Activated CD4-positive, alpha-beta memory T cell treated with anti-CD3 and anti-CD28 coated beads, Interleukin-2, amount 10 ng/mL, durations not matched to agents 7 days and 5 days (primary cell): ENCODE results near the gene NFIL3. TPM values are rescaled to one million over a fixed set of nuclear protein-coding genes. Genes with fewer than 3 reads are reported as not detected.
"Not testable (repeated sequence)": the region's sequence is repeated elsewhere in the genome, so short reads cannot be mapped to it uniquely, and the experiment has no call there.

Experiments
- CTCF ChIA-PET: fragments of 350-600 bp; sonication (Branson Sonifier 250); formaldehyde crosslinking; loops from one replicate; lab custom pipeline; 2021; ENCODE audit warnings: antibody characterized with exemption, inconsistent platforms; lab: Charles Lee
- POLR2A ChIA-PET: fragments of 350-600 bp; sonication (Branson Sonifier 250); formaldehyde crosslinking; loops from one replicate; lab custom pipeline; 2021; ENCODE audit warnings: antibody characterized with exemption; lab: Charles Lee
- DNase-seq: peaks from one replicate; pipeline ENCODE4 v3.0.0-alpha.2; 2020
- H3K27ac Mint-ChIP-seq: one replicate; pipeline ENCODE4 v1.8.0; 2021; ENCODE audit warnings: mild to moderate bottlenecking, mixed read lengths
- H3K27me3 Mint-ChIP-seq: one replicate; pipeline ENCODE4 v1.8.0; 2021; ENCODE audit warnings: mixed read lengths
- H3K36me3 Mint-ChIP-seq: one replicate; pipeline ENCODE4 v1.8.0; 2021; ENCODE audit warnings: low read depth, mixed read lengths
- H3K4me1 Mint-ChIP-seq: one replicate; pipeline ENCODE4 v1.8.0; 2021; ENCODE audit warnings: mixed read lengths
- H3K4me3 Mint-ChIP-seq: one replicate; pipeline ENCODE4 v1.8.0; 2021; ENCODE audit warnings: mild to moderate bottlenecking, mixed read lengths
- H3K9me3 Mint-ChIP-seq: one replicate; pipeline ENCODE4 v1.8.0; 2021; ENCODE audit warnings: mixed read lengths
- total RNA-seq, 2 experiments: library from RNA; stranded (reverse); gene quantifications; one replicate each; pipeline ENCODE4 v1.2.3, GENCODE V29; 2021

NFIL3 gene
- 100 to 1,000 TPM in 1 of 2 experiments, 10 to 100 TPM in 1; 98.9 to 100 TPM for total RNA-seq

DNA sequence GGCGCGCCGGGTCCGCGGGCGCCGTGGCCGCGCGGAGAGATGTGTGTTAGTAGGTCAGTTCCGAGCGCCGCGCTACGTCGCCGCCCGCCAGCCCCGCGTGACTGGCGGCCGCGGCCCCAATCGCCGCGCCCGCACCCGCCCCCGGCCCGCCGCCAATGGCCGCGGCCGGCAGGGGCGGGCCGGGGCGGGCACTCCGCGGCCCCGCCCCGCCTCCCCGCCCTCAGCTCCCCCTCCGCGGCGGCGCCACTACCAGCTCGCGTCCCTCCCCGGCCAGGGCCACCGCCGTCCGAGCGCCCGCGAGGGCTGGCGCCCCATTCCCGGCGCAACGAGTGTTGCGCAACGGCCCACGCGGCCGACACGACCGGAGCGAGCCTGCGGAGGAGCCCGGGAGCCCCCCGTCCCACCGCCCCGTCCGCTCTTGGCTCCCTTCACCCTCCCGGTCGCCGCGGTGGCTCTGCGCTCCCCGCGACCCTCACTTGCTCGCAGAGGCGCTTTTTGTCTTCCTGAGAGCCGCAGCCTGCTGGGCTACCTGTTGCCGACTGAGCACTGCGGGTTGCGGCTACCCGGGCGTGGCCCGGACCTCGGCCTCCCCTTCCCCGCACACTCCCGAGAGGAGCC, at the start of gene NFIL3:
Gene NFIL3, minus strand, starts transcription at position 48 of the 618 bp plus-strand sequence. CDS start 13,098 bp downstream, outside the sequence.
- no peaks in the 10 kb centered on the region for H3K27me3 Mint-ChIP-seq
- POLR2A ChIA-PET, result interaction anchor here (0.7 to 10.3 kb wide), 43 partner anchors 8 to 410 kb away, joined by 3 to 296 read pairs (median 8); partner anchors contain the start of gene AUH
- H3K4me3 Mint-ChIP-seq, result peak within 1 kb of the TSS; percentile 87
- H3K27ac Mint-ChIP-seq, result peak within 1 kb of the TSS; percentile 93
- peaks cover 36% of the 10 kb centered on the region for H3K36me3 Mint-ChIP-seq
- DNase-seq, result peak; percentile 79
- peaks cover 63% of the 10 kb centered on the region for H3K4me1 Mint-ChIP-seq
- CTCF ChIA-PET, result interaction anchor here (0.7 to 7.3 kb wide), 12 partner anchors 9 to 508 kb away, joined by 3 to 61 read pairs (median 8); partner anchors contain the start of gene AUH
- no peaks in the 10 kb centered on the region for H3K9me3 Mint-ChIP-seq

GRCh38 chr9:91471524-91471923, 47.9 kb upstream of the NFIL3 start:
- H3K4me3 Mint-ChIP-seq, H3K36me3 Mint-ChIP-seq, CTCF ChIA-PET, H3K9me3 Mint-ChIP-seq, POLR2A ChIA-PET, DNase-seq, H3K27ac Mint-ChIP-seq, H3K4me1 Mint-ChIP-seq: not testable (repeated sequence)
- H3K27me3 Mint-ChIP-seq, result peaks cover 41% of the 10 kb centered on the region

DNA sequence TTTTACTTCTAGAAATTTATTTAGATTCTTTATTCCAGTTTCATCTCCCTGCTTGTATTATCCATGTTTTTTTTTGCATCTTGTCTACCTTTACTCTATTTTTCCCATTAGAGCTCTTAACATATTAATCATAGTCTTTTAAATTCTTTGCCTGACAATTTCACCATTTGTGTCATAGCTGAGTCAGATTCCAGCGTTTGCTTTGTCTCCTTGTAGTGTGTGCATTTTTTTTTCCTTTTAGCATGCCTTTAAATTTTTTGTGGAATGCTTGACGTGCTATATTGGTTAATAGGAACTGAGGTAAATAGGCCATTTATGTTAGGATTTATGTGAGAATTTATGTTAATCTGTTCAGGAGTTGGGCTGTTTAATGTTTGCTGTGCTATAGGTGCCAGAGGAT, 41.8 kb upstream of the NFIL3 start:
- peaks cover 49% of the 10 kb centered on the region for H3K27me3 Mint-ChIP-seq
- POLR2A ChIA-PET, result no interaction called here
- peaks cover 5% of the 10 kb centered on the region for H3K9me3 Mint-ChIP-seq
- CTCF ChIA-PET, result no interaction called here
- DNase-seq, result no peak
- no peak overlapping the region for H3K4me3 Mint-ChIP-seq
- H3K27ac Mint-ChIP-seq, result no peak overlapping the region
- H3K4me1 Mint-ChIP-seq, result no peaks in the 10 kb centered on the region
- H3K36me3 Mint-ChIP-seq, result no peaks in the 10 kb centered on the region

GRCh38 chr9:91458906-91459305, 35.3 kb upstream of the NFIL3 start:
- Mint-ChIP-seq H3K4me3 (no peak overlapping the region), H3K4me1 (no peaks in the 10 kb centered on the region), H3K27ac (no peak overlapping the region), H3K27me3 (peaks cover 44% of the 10 kb centered on the region), H3K9me3 (no peaks in the 10 kb centered on the region), H3K36me3 (no peaks in the 10 kb centered on the region)
- DNase-seq, result no peak
- POLR2A ChIA-PET, result no interaction called here
- CTCF ChIA-PET, result no interaction called here

DNA sequence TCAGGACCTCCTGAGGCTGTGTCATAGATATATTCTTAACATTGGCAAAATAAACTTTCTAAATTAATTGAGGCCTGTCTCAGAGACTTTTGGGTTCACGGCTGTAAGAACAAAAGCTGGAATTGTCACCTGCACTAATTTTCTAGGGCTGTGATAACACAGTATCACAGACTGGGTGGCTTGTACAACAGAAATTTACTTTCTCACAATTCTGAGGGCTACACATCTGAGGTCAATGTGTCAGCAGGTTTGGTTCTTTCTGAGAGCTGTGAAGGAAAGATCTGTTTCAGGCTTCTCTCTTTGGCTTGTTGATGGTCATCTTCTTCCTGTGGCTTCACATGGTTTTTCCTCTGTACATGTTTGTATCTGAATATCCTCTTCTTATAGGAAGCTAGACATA, 29.2 kb upstream of the NFIL3 start:
- no peaks in the 10 kb centered on the region for H3K9me3 Mint-ChIP-seq
- no peaks in the 10 kb centered on the region for H3K4me1 Mint-ChIP-seq
- POLR2A ChIA-PET, result no interaction called here
- no peaks in the 10 kb centered on the region for H3K36me3 Mint-ChIP-seq
- H3K4me3 Mint-ChIP-seq, result no peak overlapping the region
- no peak for DNase-seq
- peaks cover 48% of the 10 kb centered on the region for H3K27me3 Mint-ChIP-seq
- CTCF ChIA-PET, result no interaction called here
- H3K27ac Mint-ChIP-seq, result no peak overlapping the region

DNA sequence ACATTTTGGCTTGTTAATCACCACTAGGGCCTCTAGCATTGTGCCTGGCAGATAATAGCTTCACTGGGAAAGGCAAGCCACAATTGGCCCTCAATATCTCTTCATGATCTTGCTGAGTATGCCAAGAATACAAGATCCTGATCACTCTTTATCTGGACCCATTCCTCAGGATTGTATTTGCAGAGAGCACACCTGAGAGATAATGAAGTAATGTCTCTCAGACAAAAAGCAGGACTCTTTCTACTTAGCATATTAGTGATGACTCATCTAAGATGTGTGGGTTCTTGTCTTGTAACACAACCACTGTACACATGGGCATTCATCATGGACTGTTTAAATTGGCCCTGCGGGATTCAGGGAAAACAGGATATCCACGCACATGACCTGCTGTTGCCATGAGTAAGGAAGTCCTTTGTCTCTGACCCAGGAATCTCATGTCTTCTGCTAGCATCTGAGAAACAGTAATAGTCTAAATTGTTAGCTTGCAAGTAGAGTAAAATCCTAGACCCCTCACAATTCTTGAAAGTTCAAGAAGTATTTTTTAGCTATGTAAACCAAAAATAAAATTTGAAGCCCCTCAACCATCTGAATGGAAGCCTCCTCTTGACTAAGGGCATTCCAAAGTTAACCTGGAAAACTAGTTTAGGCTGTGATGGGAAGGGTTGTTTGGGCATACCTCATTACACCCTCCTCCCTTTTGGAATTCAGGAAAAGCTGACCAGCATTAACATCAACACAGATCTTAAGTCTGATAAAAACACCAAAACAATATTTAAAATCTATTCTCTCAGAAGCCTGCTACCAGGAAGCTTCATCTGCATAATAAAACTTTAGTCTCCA, 28.0 kb upstream of the NFIL3 start:
- Mint-ChIP-seq H3K4me3 (no peak overlapping the region), H3K36me3 (no peaks in the 10 kb centered on the region), H3K9me3 (no peaks in the 10 kb centered on the region), H3K27me3 (peaks cover 46% of the 10 kb centered on the region), H3K27ac (no peak overlapping the region), H3K4me1 (no peaks in the 10 kb centered on the region)
- ChIA-PET CTCF (interaction anchor here (0.6 to 0.7 kb wide), 2 partner anchors 149 to 362 kb away, joined by 3 to 4 read pairs; no protein-coding TSS in a partner anchor), POLR2A (no interaction called here)
- DNase-seq, result no peak

- CTCF ChIA-PET, result interaction anchor here (1.2 kb wide), 1 partner anchor 530 kb away, joined by 4 read pairs; no protein-coding TSS in a partner anchor
Observed at GRCh38 chr9:91445135-91445534, 21.5 kb upstream of the NFIL3 start.

DNA sequence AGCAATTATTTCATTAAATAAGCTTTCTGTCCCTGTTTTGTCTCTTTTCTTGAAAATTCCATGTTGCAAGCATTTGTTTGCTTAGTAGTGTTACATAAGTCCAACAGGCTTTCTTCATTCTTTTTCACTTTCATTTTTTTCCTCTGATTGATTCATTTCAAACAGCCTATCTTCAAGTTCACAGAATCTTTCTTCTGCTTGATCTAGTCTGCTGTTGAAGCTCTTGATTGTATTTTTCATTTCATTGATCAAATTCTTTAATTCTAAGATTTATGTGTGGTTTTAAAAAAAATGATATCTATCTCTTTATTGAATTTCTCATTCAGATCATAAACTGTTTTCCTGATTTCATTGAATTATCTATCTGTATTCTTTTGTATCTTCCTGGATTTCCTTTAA, 20.4 kb upstream of the NFIL3 start:
- H3K27me3 Mint-ChIP-seq, result peaks cover 44% of the 10 kb centered on the region
- ChIA-PET POLR2A (no interaction called here), CTCF (no interaction called here)
- H3K4me3 Mint-ChIP-seq, result no peak overlapping the region
- H3K9me3 Mint-ChIP-seq, result peaks cover 8% of the 10 kb centered on the region
- H3K27ac Mint-ChIP-seq, result no peak overlapping the region
- no peaks in the 10 kb centered on the region for H3K4me1 Mint-ChIP-seq
- no peak for DNase-seq
- no peaks in the 10 kb centered on the region for H3K36me3 Mint-ChIP-seq

More at GRCh38 chr9:91445135-91445534, 21.5 kb upstream of the NFIL3 start:
- Mint-ChIP-seq H3K36me3 (no peaks in the 10 kb centered on the region), H3K9me3 (peaks cover 8% of the 10 kb centered on the region), H3K4me1 (no peaks in the 10 kb centered on the region), H3K27me3 (peaks cover 43% of the 10 kb centered on the region), H3K4me3 (no peak overlapping the region), H3K27ac (no peak overlapping the region)
- POLR2A ChIA-PET, result no interaction called here
- DNase-seq, result no peak

DNA sequence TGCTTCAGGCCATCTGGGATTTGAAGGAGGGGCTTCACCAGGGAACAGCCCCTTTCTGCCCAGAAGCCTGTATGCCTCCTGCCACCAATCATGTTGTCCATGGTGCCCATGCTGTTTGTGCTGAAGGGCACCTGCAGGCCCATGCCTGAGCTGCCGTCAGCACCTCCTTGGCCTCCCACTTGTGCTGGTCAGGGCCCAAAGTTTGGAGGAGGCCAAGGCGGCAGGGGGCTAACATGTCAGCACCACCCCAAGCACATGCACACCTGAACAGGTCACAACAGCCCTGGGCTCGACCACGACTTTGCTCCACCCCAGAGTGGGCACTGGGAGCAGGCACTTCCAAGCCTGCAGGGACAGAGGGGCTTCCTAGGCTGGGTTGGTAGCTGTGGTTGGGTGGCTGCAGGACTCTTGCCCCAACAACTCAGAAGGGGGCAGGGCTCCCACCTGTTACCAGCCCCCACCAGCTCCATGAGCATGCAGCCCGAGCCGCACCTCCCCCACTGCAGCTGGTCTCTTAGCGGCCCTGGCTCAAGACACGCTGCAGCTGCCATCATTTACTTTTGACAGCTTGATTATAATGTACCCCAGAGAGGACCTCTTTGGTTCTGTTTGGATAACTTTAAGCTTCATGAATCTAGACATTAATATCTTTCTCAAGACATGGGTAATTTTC, 19.8 kb upstream of the NFIL3 start:
- DNase-seq, result no peak
- Mint-ChIP-seq H3K27ac (no peak overlapping the region), H3K4me1 (no peaks in the 10 kb centered on the region), H3K36me3 (no peaks in the 10 kb centered on the region), H3K4me3 (no peak overlapping the region), H3K27me3 (peaks cover 50% of the 10 kb centered on the region), H3K9me3 (peaks cover 8% of the 10 kb centered on the region)
- CTCF ChIA-PET, result interaction anchor here (1.5 kb wide), 1 partner anchor 528 kb away, joined by 3 read pairs; no protein-coding TSS in a partner anchor
- POLR2A ChIA-PET, result no interaction called here

DNA sequence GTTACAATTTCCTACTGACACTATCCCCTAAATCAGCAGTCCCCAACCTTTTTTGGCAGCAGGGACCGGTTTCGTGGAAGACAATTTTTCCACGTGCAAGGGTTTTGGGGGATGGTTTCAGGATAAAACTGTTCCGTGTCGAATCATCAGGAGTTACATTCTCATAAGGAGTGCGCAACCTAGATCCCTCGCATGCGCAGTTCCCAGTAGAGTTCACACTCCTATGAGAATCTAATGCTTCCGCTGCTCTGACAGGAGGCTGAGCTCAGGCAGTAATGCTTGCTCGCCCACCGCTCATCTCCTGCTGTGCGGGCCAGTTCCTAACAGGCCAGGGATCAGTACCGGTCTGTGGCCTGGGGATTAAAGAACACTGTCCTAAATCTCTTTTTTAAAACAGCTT, 13.2 kb upstream of the NFIL3 start:
- H3K4me3 Mint-ChIP-seq, result no peak overlapping the region
- CTCF ChIA-PET, result interaction anchor here (0.6 to 1.6 kb wide), 2 partner anchors 35 to 522 kb away, joined by 3 to 4 read pairs; no protein-coding TSS in a partner anchor

GRCh38 chr9:91433180-91433579, 9.5 kb upstream of the NFIL3 start:
- H3K27ac Mint-ChIP-seq, result no peak overlapping the region
- H3K4me3 Mint-ChIP-seq, result no peak overlapping the region
- DNase-seq, result no peak
- ChIA-PET CTCF (interaction anchor here (0.9 to 4.3 kb wide), 17 partner anchors 9 to 522 kb away, joined by 3 to 43 read pairs (median 4); partner anchors contain the start of gene NFIL3), POLR2A (interaction anchor here (0.8 to 1.5 kb wide), 5 partner anchors 9 to 396 kb away, joined by 3 to 5 read pairs (median 3); no protein-coding TSS in a partner anchor)
- peaks cover 16% of the 10 kb centered on the region for H3K27me3 Mint-ChIP-seq
- no peaks in the 10 kb centered on the region for H3K36me3 Mint-ChIP-seq
- peaks cover 30% of the 10 kb centered on the region for H3K4me1 Mint-ChIP-seq
- H3K9me3 Mint-ChIP-seq, result no peaks in the 10 kb centered on the region

More for the DNA sequence above, 13.2 kb upstream of the NFIL3 start:
- POLR2A ChIA-PET, result no interaction called here
- H3K36me3 Mint-ChIP-seq, result no peaks in the 10 kb centered on the region
- no peaks in the 10 kb centered on the region for H3K9me3 Mint-ChIP-seq
- peaks cover 53% of the 10 kb centered on the region for H3K27me3 Mint-ChIP-seq
- no peak overlapping the region for H3K27ac Mint-ChIP-seq
- no peak for DNase-seq
- peaks cover 17% of the 10 kb centered on the region for H3K4me1 Mint-ChIP-seq

GRCh38 chr9:91431485-91431884, 7.9 kb upstream of the NFIL3 start:
- Mint-ChIP-seq H3K4me3 (no peak overlapping the region), H3K27me3 (peaks cover 8% of the 10 kb centered on the region), H3K4me1 (peaks cover 42% of the 10 kb centered on the region), H3K27ac (no peak overlapping the region), H3K9me3 (no peaks in the 10 kb centered on the region), H3K36me3 (no peaks in the 10 kb centered on the region)
- POLR2A ChIA-PET, result no interaction called here
- DNase-seq, result no peak
- CTCF ChIA-PET, result interaction anchor here (1.3 to 4.3 kb wide), 2 partner anchors 11 to 516 kb away, joined by 3 to 43 read pairs; no protein-coding TSS in a partner anchor
